Panc1 (cell line): ENCODE data around the gene SOD1. TPM values are rescaled to one million over a fixed set of nuclear protein-coding genes. Genes with fewer than 3 reads are reported as not detected.

Source experiments
- ATAC-seq: fragments of 200-7000 bp; cut with Tn5 transposase; 2 replicates; pipeline ENCODE4 v1.9.1; 2020; ENCODE audit warnings: mild to moderate bottlenecking, moderate library complexity
- BruUV-seq: library from RNA; stranded (reverse); fragments of 400-500 nt; replicated peaks from 2 replicates; lab custom pipeline; 2021; lab: Mats Ljungman, UMichigan
- CTCF ChIA-PET: fragments of 300-600 bp; sonication (Branson Sonifier 250); formaldehyde crosslinking; loops from one replicate; lab custom pipeline; 2022; ENCODE audit warnings: antibody characterized with exemption; lab: Charles Lee
- POLR2A ChIA-PET: fragments of 300-600 bp; sonication (Branson Sonifier 250); formaldehyde crosslinking; loops from one replicate; lab custom pipeline; 2022; ENCODE audit warnings: antibody characterized with exemption; lab: Charles Lee
- DNase-seq: peaks from one replicate; pipeline ENCODE4 v3.0.0-alpha.2; 2010; ENCODE audit warnings: low read depth, low spot score
- H3K27ac ChIP-seq: 2 replicates; pipeline ENCODE4 v1.5.1; 2011; ENCODE audit warnings: mild to moderate bottlenecking, low read length, inconsistent platforms
- H3K27me3 ChIP-seq: fragments of 200-500 bp; sonication (Bioruptor generic); 2 replicates; pipeline ENCODE4 v1.6.0; 2014; ENCODE audit warnings: low read length, inconsistent platforms; ENCODE audit not compliant: control insufficient read depth, insufficient read depth
- H3K36me3 ChIP-seq: fragments of 200-500 bp; sonication (Bioruptor generic); 2 replicates; pipeline ENCODE4 v1.5.1; 2014; ENCODE audit warnings: inconsistent platforms, mild to moderate bottlenecking, low read length, moderate library complexity; ENCODE audit not compliant: control insufficient read depth, insufficient read depth
- H3K4me1 ChIP-seq: 2 replicates; pipeline ENCODE4 v1.5.1; 2011; ENCODE audit warnings: inconsistent platforms, mild to moderate bottlenecking, low read length, moderate library complexity; ENCODE audit not compliant: control insufficient read depth, insufficient read depth
- H3K4me3 ChIP-seq, 2 experiments: 2 replicates each; pipeline ENCODE4 v1.5.1; 2011 to 2012; ENCODE audit warnings: low read depth in 2 of 2, low read length in 2 of 2, mild to moderate bottlenecking in 2 of 2, inconsistent platforms in 1 of 2, moderate library complexity in 1 of 2
- H3K9me3 ChIP-seq: fragments of 200-500 bp; sonication (Bioruptor generic); 2 replicates; pipeline ENCODE4 v1.5.1; 2014; ENCODE audit warnings: low read depth, mild to moderate bottlenecking, inconsistent platforms, low read length, moderate library complexity; ENCODE audit not compliant: control insufficient read depth, insufficient read depth
- POLR2AphosphoS5 ChIP-seq: IDR thresholded peaks from 2 replicates; pipeline ENCODE4 v1.6.1; 2012; ENCODE audit warnings: mild to moderate bottlenecking, low read depth, low read length, moderate library complexity
- REST ChIP-seq, 2 experiments: IDR thresholded peaks; 2 replicates each; pipeline ENCODE4 v1.6.1; 2011 to 2012; ENCODE audit warnings: low read depth in 2 of 2, control low read depth in 1 of 2, low read length in 1 of 2, mild to moderate bottlenecking in 1 of 2, moderate library complexity in 1 of 2; ENCODE audit not compliant: insufficient read depth in 1 of 2
- SIN3A ChIP-seq: IDR thresholded peaks from 2 replicates; pipeline ENCODE4 v1.6.1; 2012; ENCODE audit warnings: low read depth, mild to moderate bottlenecking, low read length, moderate library complexity, borderline replicate concordance; ENCODE audit not compliant: insufficient read depth
- TCF7L2 ChIP-seq: IDR thresholded peaks from 2 replicates; pipeline ENCODE4 v1.6.1; 2011; ENCODE audit warnings: mild to moderate bottlenecking, low read depth, low read length, inconsistent platforms
- in situ Hi-C: cut with HindIII; loops from 2 replicates; pipeline ENCODE4 v1.10.0; 2016; ENCODE audit warnings: low sequenced_read_pairs, low pct_unique_long_range_greater_than_20kb
- intact Hi-C: fragments of 100-400 bp; cut with micrococcal nuclease; formaldehyde crosslinking; loops from one replicate; pipeline ENCODE4 v1.10.0; 2022; ENCODE audit not compliant: unreplicated experiment
- total RNA-seq: library from RNA; stranded (reverse); gene quantifications from one replicate; pipeline ENCODE4 v1.2.1, GENCODE V29; 2021; ENCODE audit not compliant: unreplicated experiment
- TF ChIP-seq, protein P1 (sequence below): fragments of 450-650 bp; IDR thresholded peaks from 2 replicates; pipeline ENCODE4 v1.5.1; 2017; ENCODE audit warnings: mild to moderate bottlenecking

SOD1 gene
- total RNA-seq, 1 experiment from 2014 or later: 221 TPM

- BruUV-seq: no TSS peak
Observed at GRCh38 chr21:31622397-31622796, 37.1 kb upstream of the SOD1 start.

DNA sequence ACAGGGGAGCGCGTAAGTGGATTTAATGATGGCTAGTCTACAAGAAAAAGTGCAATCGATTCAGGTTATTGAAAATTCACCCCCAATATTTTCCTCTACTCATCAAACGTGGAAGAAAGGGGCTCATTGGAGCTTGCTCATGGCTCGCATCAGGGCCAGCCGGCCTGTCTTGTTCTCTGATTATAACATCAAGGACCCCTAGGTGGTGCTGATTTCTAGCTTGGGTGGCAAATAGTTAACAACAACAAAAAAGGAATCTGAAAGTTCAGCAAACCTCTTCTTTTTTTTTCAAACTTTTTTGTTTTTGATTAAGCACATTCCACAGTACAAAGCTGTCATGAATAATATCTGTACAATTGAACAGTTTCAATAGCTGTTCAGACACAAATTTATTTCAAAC lies 35.8 kb upstream of the SOD1 start:
- Histone ChIP-seq H3K4me3 (no peak overlapping the region), H3K36me3 (no peaks in the 10 kb centered on the region), H3K27ac (no peak overlapping the region), H3K9me3 (no peaks in the 10 kb centered on the region), H3K27me3 (no peaks in the 10 kb centered on the region), H3K4me1 (no peaks in the 10 kb centered on the region)
- CTCF ChIA-PET: no interaction called here
- intact Hi-C loops (no loop called here), in situ Hi-C loops (no loop called here)
- no TSS peak for BruUV-seq
- no peak for TF ChIP-seq REST (IDR thresholded peaks at IDR 0.05; ENCODE audit: insufficient read depth in 1 of 2, low read depth in 2 of 2, low read length in 1 of 2)
- TF ChIP-seq, protein P1, sequence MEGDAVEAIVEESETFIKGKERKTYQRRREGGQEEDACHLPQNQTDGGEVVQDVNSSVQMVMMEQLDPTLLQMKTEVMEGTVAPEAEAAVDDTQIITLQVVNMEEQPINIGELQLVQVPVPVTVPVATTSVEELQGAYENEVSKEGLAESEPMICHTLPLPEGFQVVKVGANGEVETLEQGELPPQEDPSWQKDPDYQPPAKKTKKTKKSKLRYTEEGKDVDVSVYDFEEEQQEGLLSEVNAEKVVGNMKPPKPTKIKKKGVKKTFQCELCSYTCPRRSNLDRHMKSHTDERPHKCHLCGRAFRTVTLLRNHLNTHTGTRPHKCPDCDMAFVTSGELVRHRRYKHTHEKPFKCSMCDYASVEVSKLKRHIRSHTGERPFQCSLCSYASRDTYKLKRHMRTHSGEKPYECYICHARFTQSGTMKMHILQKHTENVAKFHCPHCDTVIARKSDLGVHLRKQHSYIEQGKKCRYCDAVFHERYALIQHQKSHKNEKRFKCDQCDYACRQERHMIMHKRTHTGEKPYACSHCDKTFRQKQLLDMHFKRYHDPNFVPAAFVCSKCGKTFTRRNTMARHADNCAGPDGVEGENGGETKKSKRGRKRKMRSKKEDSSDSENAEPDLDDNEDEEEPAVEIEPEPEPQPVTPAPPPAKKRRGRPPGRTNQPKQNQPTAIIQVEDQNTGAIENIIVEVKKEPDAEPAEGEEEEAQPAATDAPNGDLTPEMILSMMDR: peak; percentile 19
- DNase-seq: no peak
- no peak for ATAC-seq
- POLR2A ChIA-PET: no interaction called here

More at GRCh38 chr21:31622397-31622796, 37.1 kb upstream of the SOD1 start:
- in situ Hi-C loops: no loop called here
- no peak for DNase-seq
- Histone ChIP-seq H3K36me3 (no peaks in the 10 kb centered on the region), H3K4me1 (no peaks in the 10 kb centered on the region), H3K9me3 (no peaks in the 10 kb centered on the region), H3K27me3 (no peaks in the 10 kb centered on the region), H3K4me3 (no peak overlapping the region), H3K27ac (no peak overlapping the region)
- POLR2A ChIA-PET: no interaction called here
- TF ChIP-seq REST (IDR thresholded peaks at IDR 0.05; ENCODE audit: insufficient read depth in 1 of 2, low read depth in 2 of 2, low read length in 1 of 2) (no peak), POLR2AphosphoS5 (no peak), TCF7L2 (no peak), SIN3A (no peak)
- TF ChIP-seq, protein P1: no peak
- no peak for ATAC-seq
- intact Hi-C loops: no loop called here
- CTCF ChIA-PET: no interaction called here
